Heart left ventricle (tissue), 13 donors: ENCODE results near the gene KRT15.

ENCODE experiments used
- CTCF ChIP-seq, 12 donors: fragments of 200-600 bp; sonication (generic) in 4 of 12; IDR thresholded peaks; one replicate each; pipeline versions ENCODE4 v1.5.0 to v1.8.0; 2018 to 2022; ENCODE audit warnings: antibody characterized with exemption in 12 of 12, mild to moderate bottlenecking in 5 of 12
- POLR2A ChIP-seq, 2 donors: fragments of 450-650 bp; IDR thresholded peaks; one replicate each; pipeline ENCODE4 v1.6.1; 2017; ENCODE audit warnings: antibody characterized with exemption in 2 of 2, mild to moderate bottlenecking in 2 of 2, moderate library complexity in 2 of 2
- donor health status: ischemic (EF 13 %, LVEDD 7.1; RV severe dilation, severe dysfunction).
- donor health status: DM: no; HTN: yes; CAD: no.
- donor health status: DM: no; HTN: no; CAD: no.
- donor health status: ischemic (EF 25% LVEDD 6.9; RV normal size, moderate dysfunction).
- donor health status: ischemic (EF 25% LVEDD 5.7; RV mildly dilated, moderate dysfunction).
- donor health status: ischemic (EF 35%, LVEDD 5.7; RV mildly dilated, moderate dysfunction).
- donor health status: nonischemic (EF 11% LVEDD 7.7; RV severe dilation, severe dysfunction).
- donor health status: DM: yes; HTN: yes; CAD: no.
- donor health status: PGD.
- donor health status: ischemic (EF 29% LVEDD 5.4; RV normal size, mild dysfunction).
- donor health status: nonischemic (EF 23%, LVEDD 6.1; RV moderate dilation, normal function).

GRCh38 chr17:41481036-41481435 is 37.7 kb downstream of the KRT15 start, which contains the start of gene KRT35:
- TF ChIP-seq CTCF (IDR thresholded peaks at IDR 0.05) = no peak
- TF ChIP-seq POLR2A (IDR thresholded peaks at IDR 0.05) = no peak
